Stimulated activated naive CD8-positive, alpha-beta T cell treated with anti-CD3 and anti-CD28 coated beads, Interleukin-15, amount 100 ng/mL, for 72 hours (primary cell): ENCODE results near the gene PPM1M.
A peak's percentile ranks its signal among the peaks of the same experiment; 100 is the strongest.
"Not testable (repeated sequence)": the region's sequence is repeated elsewhere in the genome, so short reads cannot be mapped to it uniquely, and the experiment has no call there.

Experiments
- ATAC-seq: fragments of 150-1000 bp; cut with Tn5 transposase; 2 replicates; pipeline ENCODE4 v1.10.0; 2021; ENCODE audit warnings: mild to moderate bottlenecking, moderate library complexity
- DNase-seq, 2 donors: peaks; one replicate each; pipeline ENCODE4 v3.0.0; 2021 to 2022
- H3K27ac Mint-ChIP-seq, 2 donors: one replicate each; pipeline ENCODE4 v1.8.0; 2022; ENCODE audit warnings: mild to moderate bottlenecking in 2 of 2, mixed read lengths in 2 of 2, moderate library complexity in 2 of 2
- H3K27me3 Mint-ChIP-seq: one replicate; pipeline ENCODE4 v1.8.0; 2022; ENCODE audit warnings: mixed read lengths
- H3K4me1 Mint-ChIP-seq: one replicate; pipeline ENCODE4 v1.8.0; 2022; ENCODE audit warnings: mild to moderate bottlenecking, mixed read lengths
- H3K4me3 Mint-ChIP-seq, 2 donors: one replicate each; pipeline ENCODE4 v1.8.0; 2022; ENCODE audit warnings: mild to moderate bottlenecking in 2 of 2, mixed read lengths in 2 of 2, moderate library complexity in 1 of 2
- H3K9me3 Mint-ChIP-seq, 2 donors: one replicate each; pipeline ENCODE4 v1.8.0; 2022; ENCODE audit warnings: mixed read lengths in 2 of 2

The PPM1M gene

GRCh38 chr3:52265387-52265786, 19.8 kb downstream of the PPM1M start:
- ATAC-seq (no peak), DNase-seq (peak in 1 of 2 donors; percentile 7)
- Mint-ChIP-seq H3K4me3 (no peak overlapping the region), H3K27ac (peak overlapping the region; percentile 23 to 24), H3K9me3 (no peaks in the 10 kb centered on the region), H3K4me1 (peaks cover 92% of the 10 kb centered on the region), H3K27me3 (no peaks in the 10 kb centered on the region)

GRCh38 chr3:52268036-52268435, 22.5 kb downstream of the PPM1M start:
- peak in 1 of 2 donors; percentile 48 for DNase-seq
- peak; percentile 71 for ATAC-seq
- H3K9me3 Mint-ChIP-seq = no peaks in the 10 kb centered on the region
- peak overlapping the region; percentile 57 to 85 for H3K27ac Mint-ChIP-seq
- peaks cover 93% of the 10 kb centered on the region for H3K4me1 Mint-ChIP-seq
- H3K4me3 Mint-ChIP-seq = peak overlapping the region; percentile 63 to 91
- H3K27me3 Mint-ChIP-seq = no peaks in the 10 kb centered on the region

GRCh38 chr3:52269776-52270175, 24.2 kb downstream of the PPM1M start:
- peak overlapping the region; percentile 91 to 95 for H3K4me3 Mint-ChIP-seq

GRCh38 chr3:52270252-52270754, 24.7 kb downstream of the PPM1M start:
- Mint-ChIP-seq H3K4me1 (peaks cover 89% of the 10 kb centered on the region), H3K27me3 (no peaks in the 10 kb centered on the region), H3K9me3 (no peaks in the 10 kb centered on the region), H3K4me3 (peak overlapping the region; percentile 91 to 95), H3K27ac (peak overlapping the region; percentile 42 to 93)
- DNase-seq = peak in 1 of 2 donors; percentile 9
- ATAC-seq = no peak

More at GRCh38 chr3:52269776-52270175, 24.2 kb downstream of the PPM1M start:
- DNase-seq (no peak), ATAC-seq (no peak)
- H3K27me3 Mint-ChIP-seq = no peaks in the 10 kb centered on the region
- H3K9me3 Mint-ChIP-seq = no peaks in the 10 kb centered on the region
- H3K4me1 Mint-ChIP-seq = peaks cover 93% of the 10 kb centered on the region
- peak overlapping the region; percentile 42 to 93 for H3K27ac Mint-ChIP-seq

- Mint-ChIP-seq H3K4me3 (peak overlapping the region; percentile 91 to 95), H3K27ac (peak overlapping the region; percentile 53 to 76), H3K4me1 (peaks cover 73% of the 10 kb centered on the region)
- not testable (repeated sequence) for ATAC-seq, DNase-seq, H3K27me3 Mint-ChIP-seq, H3K9me3 Mint-ChIP-seq
These were observed 26.6 kb downstream of the PPM1M start for GRCh38 chr3:52272172-52272571.

GRCh38 chr3:52272831-52273230, 27.3 kb downstream of the PPM1M start:
- Mint-ChIP-seq H3K4me3 (peak overlapping the region; percentile 91 to 95), H3K27me3 (no peaks in the 10 kb centered on the region), H3K9me3 (no peaks in the 10 kb centered on the region), H3K27ac (peak overlapping the region; percentile 80 to 88), H3K4me1 (peaks cover 67% of the 10 kb centered on the region)
- DNase-seq = no peak
- ATAC-seq = peak; percentile 41

- not testable (repeated sequence) for ATAC-seq, H3K9me3 Mint-ChIP-seq, DNase-seq, H3K27me3 Mint-ChIP-seq
- Mint-ChIP-seq H3K4me3 (peak overlapping the region; percentile 91 to 95), H3K4me1 (peaks cover 61% of the 10 kb centered on the region), H3K27ac (peak overlapping the region; percentile 46 to 95)
These were observed 29.2 kb downstream of the PPM1M start for GRCh38 chr3:52274781-52275180.

GRCh38 chr3:52277071-52277964, 31.8 kb downstream of the PPM1M start:
- peak; percentile 50 for ATAC-seq
- peak overlapping the region; percentile 93 to 98 for H3K27ac Mint-ChIP-seq
- peak overlapping the region; percentile 91 to 95 for H3K4me3 Mint-ChIP-seq
- H3K9me3 Mint-ChIP-seq = no peaks in the 10 kb centered on the region
- H3K27me3 Mint-ChIP-seq = no peaks in the 10 kb centered on the region
- peak; percentile 78 to 87 for DNase-seq
- peaks cover 61% of the 10 kb centered on the region for H3K4me1 Mint-ChIP-seq

- peak overlapping the region; percentile 91 to 95 for H3K4me3 Mint-ChIP-seq
These were observed 32.5 kb downstream of the PPM1M start for GRCh38 chr3:52277972-52278509.

GRCh38 chr3:52278510-52279069, 33.0 kb downstream of the PPM1M start, which contains the start of gene WDR82:
WDR82 (minus strand) TSS chr3:52278649; CDS start chr3:52278361, 288 bp downstream.
- DNase-seq = peak; percentile 98
- Mint-ChIP-seq H3K4me1 (peaks cover 62% of the 10 kb centered on the region), H3K4me3 (peak within 1 kb of the TSS; percentile 91 to 95), H3K27ac (peak within 1 kb of the TSS; percentile 98 to 100), H3K27me3 (no peaks in the 10 kb centered on the region), H3K9me3 (no peaks in the 10 kb centered on the region)
- peak; percentile 82 for ATAC-seq

More at GRCh38 chr3:52277972-52278509, 32.5 kb downstream of the PPM1M start:
- H3K9me3 Mint-ChIP-seq = no peaks in the 10 kb centered on the region
- ATAC-seq = peak; percentile 62
- H3K27me3 Mint-ChIP-seq = no peaks in the 10 kb centered on the region
- peaks cover 62% of the 10 kb centered on the region for H3K4me1 Mint-ChIP-seq
- peak overlapping the region; percentile 98 to 100 for H3K27ac Mint-ChIP-seq
- peak in 1 of 2 donors; percentile 79 for DNase-seq

- Mint-ChIP-seq H3K4me1 (peaks cover 62% of the 10 kb centered on the region), H3K27me3 (no peaks in the 10 kb centered on the region), H3K9me3 (no peaks in the 10 kb centered on the region), H3K4me3 (peak overlapping the region; percentile 91 to 95), H3K27ac (peak overlapping the region; percentile 98 to 100)
- DNase-seq (no peak), ATAC-seq (no peak)
These were observed 34.0 kb downstream of the PPM1M start for GRCh38 chr3:52279596-52279995.

- Mint-ChIP-seq H3K4me3 (peak overlapping the region; percentile 91 to 95), H3K9me3 (no peaks in the 10 kb centered on the region), H3K4me1 (peaks cover 66% of the 10 kb centered on the region), H3K27me3 (no peaks in the 10 kb centered on the region), H3K27ac (peak overlapping the region; percentile 98 to 100)
- ATAC-seq (no peak), DNase-seq (no peak)
These were observed 34.5 kb downstream of the PPM1M start for GRCh38 chr3:52280050-52280461.

GRCh38 chr3:52281981-52282801, 36.6 kb downstream of the PPM1M start:
- ATAC-seq = no peak
- H3K4me1 Mint-ChIP-seq = peaks cover 77% of the 10 kb centered on the region
- peak in 1 of 2 donors; percentile 40 for DNase-seq

GRCh38 chr3:52283306-52283705, 37.7 kb downstream of the PPM1M start:
- H3K27ac Mint-ChIP-seq = peak overlapping the region in 1 of 2 donors; percentile 76
- H3K4me3 Mint-ChIP-seq = peak overlapping the region; percentile 12 to 29
- no peaks in the 10 kb centered on the region for H3K9me3 Mint-ChIP-seq
- DNase-seq = no peak
- no peak for ATAC-seq
- no peaks in the 10 kb centered on the region for H3K27me3 Mint-ChIP-seq
- peaks cover 77% of the 10 kb centered on the region for H3K4me1 Mint-ChIP-seq

More at GRCh38 chr3:52281981-52282801, 36.6 kb downstream of the PPM1M start:
- Mint-ChIP-seq H3K9me3 (no peaks in the 10 kb centered on the region), H3K27me3 (no peaks in the 10 kb centered on the region), H3K27ac (peak overlapping the region; percentile 23 to 81), H3K4me3 (peak overlapping the region; percentile 50 to 68)
